ENCODE data around the gene POTEM.
"Not testable (repeated sequence)": the region's sequence is repeated elsewhere in the genome, so short reads cannot be mapped to it uniquely, and the experiment has no call there.

POTEM gene

GRCh38 chr14:18963276-18963675, 4.0 kb upstream of the POTEM start:
- H3K9me3 ChIP-seq (ENCODE audit: control insufficient read depth, insufficient read depth, low read length); H3K27me3 ChIP-seq (ENCODE audit: control insufficient read depth, insufficient read depth, low read length); H3K4me3 ChIP-seq (ENCODE audit: low read length); DNase-seq (ENCODE audit: low read depth, low spot score); H3K4me1 ChIP-seq (ENCODE audit: control insufficient read depth, insufficient read depth, low read length); H3K36me3 ChIP-seq (ENCODE audit: control insufficient read depth, insufficient read depth, low read length); H3K27ac ChIP-seq (ENCODE audit: low read length): not testable (repeated sequence)
- WGBS (ENCODE audit: insufficient coverage, insufficient read length) = no CpG with 5 or more reads among the region's 6 CpGs

GRCh38 chr14:18964878-18965277, 2.4 kb upstream of the POTEM start:
- not testable (repeated sequence) for H3K36me3 ChIP-seq (ENCODE audit: control insufficient read depth, insufficient read depth, low read length); H3K27ac ChIP-seq (ENCODE audit: low read length); DNase-seq (ENCODE audit: low read depth, low spot score); H3K27me3 ChIP-seq (ENCODE audit: control insufficient read depth, insufficient read depth, low read length); H3K4me3 ChIP-seq (ENCODE audit: low read length); H3K9me3 ChIP-seq (ENCODE audit: control insufficient read depth, insufficient read depth, low read length); H3K4me1 ChIP-seq (ENCODE audit: control insufficient read depth, insufficient read depth, low read length)
- no CpG with 5 or more reads among the region's 5 CpGs for WGBS (ENCODE audit: insufficient coverage, insufficient read length)

- not testable (repeated sequence) for DNase-seq (ENCODE audit: low read depth, low spot score); H3K36me3 ChIP-seq (ENCODE audit: control insufficient read depth, insufficient read depth, low read length); H3K27ac ChIP-seq (ENCODE audit: low read length); H3K4me3 ChIP-seq (ENCODE audit: low read length); H3K9me3 ChIP-seq (ENCODE audit: control insufficient read depth, insufficient read depth, low read length); H3K4me1 ChIP-seq (ENCODE audit: control insufficient read depth, insufficient read depth, low read length); H3K27me3 ChIP-seq (ENCODE audit: control insufficient read depth, insufficient read depth, low read length)
- no CpG with 5 or more reads among the region's 3 CpGs for WGBS (ENCODE audit: insufficient coverage, insufficient read length)
These were observed 35.3 kb downstream of the POTEM start for GRCh38 chr14:19002566-19002965.

GRCh38 chr14:19006490-19006889, 39.3 kb downstream of the POTEM start:
- H3K4me3 ChIP-seq (ENCODE audit: low read length); H3K4me1 ChIP-seq (ENCODE audit: control insufficient read depth, insufficient read depth, low read length); H3K36me3 ChIP-seq (ENCODE audit: control insufficient read depth, insufficient read depth, low read length); DNase-seq (ENCODE audit: low read depth, low spot score); H3K9me3 ChIP-seq (ENCODE audit: control insufficient read depth, insufficient read depth, low read length); H3K27me3 ChIP-seq (ENCODE audit: control insufficient read depth, insufficient read depth, low read length); H3K27ac ChIP-seq (ENCODE audit: low read length): not testable (repeated sequence)
- WGBS (ENCODE audit: insufficient coverage, insufficient read length) = no CpG with 5 or more reads among the region's 9 CpGs

GRCh38 chr14:19007678-19008077, 40.4 kb downstream of the POTEM start:
- not testable (repeated sequence) for DNase-seq (ENCODE audit: low read depth, low spot score); H3K27me3 ChIP-seq (ENCODE audit: control insufficient read depth, insufficient read depth, low read length); H3K4me3 ChIP-seq (ENCODE audit: low read length); H3K4me1 ChIP-seq (ENCODE audit: control insufficient read depth, insufficient read depth, low read length); H3K9me3 ChIP-seq (ENCODE audit: control insufficient read depth, insufficient read depth, low read length); H3K36me3 ChIP-seq (ENCODE audit: control insufficient read depth, insufficient read depth, low read length); H3K27ac ChIP-seq (ENCODE audit: low read length)
- no CpG with 5 or more reads among the region's 6 CpGs for WGBS (ENCODE audit: insufficient coverage, insufficient read length)

- H3K4me1 ChIP-seq (ENCODE audit: control insufficient read depth, insufficient read depth, low read length); H3K27ac ChIP-seq (ENCODE audit: low read length); H3K4me3 ChIP-seq (ENCODE audit: low read length); DNase-seq (ENCODE audit: low read depth, low spot score); H3K9me3 ChIP-seq (ENCODE audit: control insufficient read depth, insufficient read depth, low read length); H3K27me3 ChIP-seq (ENCODE audit: control insufficient read depth, insufficient read depth, low read length); H3K36me3 ChIP-seq (ENCODE audit: control insufficient read depth, insufficient read depth, low read length): not testable (repeated sequence)
- WGBS (ENCODE audit: insufficient coverage, insufficient read length) = no CpG with 5 or more reads among the region's 10 CpGs
These were observed 43.8 kb downstream of the POTEM start for GRCh38 chr14:19011029-19011428.

- H3K4me1 ChIP-seq (ENCODE audit: control insufficient read depth, insufficient read depth, low read length); H3K27ac ChIP-seq (ENCODE audit: low read length); DNase-seq (ENCODE audit: low read depth, low spot score); H3K4me3 ChIP-seq (ENCODE audit: low read length); H3K27me3 ChIP-seq (ENCODE audit: control insufficient read depth, insufficient read depth, low read length); H3K36me3 ChIP-seq (ENCODE audit: control insufficient read depth, insufficient read depth, low read length); H3K9me3 ChIP-seq (ENCODE audit: control insufficient read depth, insufficient read depth, low read length): not testable (repeated sequence)
- no CpG with 5 or more reads among the region's 5 CpGs for WGBS (ENCODE audit: insufficient coverage, insufficient read length)
These were observed 44.5 kb downstream of the POTEM start for GRCh38 chr14:19011703-19012102.

- not testable (repeated sequence) for H3K9me3 ChIP-seq (ENCODE audit: control insufficient read depth, insufficient read depth, low read length); DNase-seq (ENCODE audit: low read depth, low spot score); H3K4me3 ChIP-seq (ENCODE audit: low read length); H3K36me3 ChIP-seq (ENCODE audit: control insufficient read depth, insufficient read depth, low read length); H3K27ac ChIP-seq (ENCODE audit: low read length); H3K27me3 ChIP-seq (ENCODE audit: control insufficient read depth, insufficient read depth, low read length); H3K4me1 ChIP-seq (ENCODE audit: control insufficient read depth, insufficient read depth, low read length)
- WGBS (ENCODE audit: insufficient coverage, insufficient read length) = no CpG with 5 or more reads among the region's 3 CpGs
These were observed 48.0 kb downstream of the POTEM start for GRCh38 chr14:19015185-19015584.

GRCh38 chr14:19025080-19025589, 57.9 kb downstream of the POTEM start:
- not testable (repeated sequence) for H3K27me3 ChIP-seq (ENCODE audit: control insufficient read depth, insufficient read depth, low read length); H3K4me3 ChIP-seq (ENCODE audit: low read length); H3K4me1 ChIP-seq (ENCODE audit: control insufficient read depth, insufficient read depth, low read length); DNase-seq (ENCODE audit: low read depth, low spot score); H3K36me3 ChIP-seq (ENCODE audit: control insufficient read depth, insufficient read depth, low read length); H3K9me3 ChIP-seq (ENCODE audit: control insufficient read depth, insufficient read depth, low read length); H3K27ac ChIP-seq (ENCODE audit: low read length)
- no CpG with 5 or more reads among the region's 15 CpGs for WGBS (ENCODE audit: insufficient coverage, insufficient read length)

GRCh38 chr14:19026649-19027351, 59.6 kb downstream of the POTEM start:
- not testable (repeated sequence) for H3K27me3 ChIP-seq (ENCODE audit: control insufficient read depth, insufficient read depth, low read length); H3K27ac ChIP-seq (ENCODE audit: low read length); H3K36me3 ChIP-seq (ENCODE audit: control insufficient read depth, insufficient read depth, low read length); H3K9me3 ChIP-seq (ENCODE audit: control insufficient read depth, insufficient read depth, low read length); H3K4me1 ChIP-seq (ENCODE audit: control insufficient read depth, insufficient read depth, low read length); DNase-seq (ENCODE audit: low read depth, low spot score); H3K4me3 ChIP-seq (ENCODE audit: low read length)
- WGBS (ENCODE audit: insufficient coverage, insufficient read length) = no CpG with 5 or more reads among the region's 35 CpGs

GRCh38 chr14:19027895-19028294, 60.7 kb downstream of the POTEM start:
- not testable (repeated sequence) for H3K4me3 ChIP-seq (ENCODE audit: low read length); H3K4me1 ChIP-seq (ENCODE audit: control insufficient read depth, insufficient read depth, low read length); H3K36me3 ChIP-seq (ENCODE audit: control insufficient read depth, insufficient read depth, low read length); H3K27ac ChIP-seq (ENCODE audit: low read length); H3K27me3 ChIP-seq (ENCODE audit: control insufficient read depth, insufficient read depth, low read length); DNase-seq (ENCODE audit: low read depth, low spot score); H3K9me3 ChIP-seq (ENCODE audit: control insufficient read depth, insufficient read depth, low read length)
- no CpG with 5 or more reads among the region's 16 CpGs for WGBS (ENCODE audit: insufficient coverage, insufficient read length)
